Activated CD8-positive, alpha-beta T cell treated with anti-CD3 and anti-CD28 coated beads for 36 hours (primary cell): Measurements from ENCODE around the gene MINPP1. TPM values are rescaled to one million over a fixed set of nuclear protein-coding genes. Genes with fewer than 3 reads are reported as not detected.
"Not testable (repeated sequence)": the region's sequence is repeated elsewhere in the genome, so short reads cannot be mapped to it uniquely, and the experiment has no call there.

Experiments used
- ATAC-seq: fragments of 200-7000 bp; cut with Tn5 transposase; one replicate; pipeline ENCODE4 v1.10.0; 2021; ENCODE audit warnings: mild to moderate bottlenecking, moderate library complexity
- CTCF ChIA-PET: fragments of 350-600 bp; sonication (Branson Sonifier 250); formaldehyde crosslinking; loops from one replicate; lab custom pipeline; 2021; ENCODE audit warnings: antibody characterized with exemption; lab: Charles Lee
- POLR2A ChIA-PET: fragments of 350-600 bp; sonication (Branson Sonifier 250); formaldehyde crosslinking; loops from one replicate; lab custom pipeline; 2021; ENCODE audit warnings: antibody characterized with exemption; lab: Charles Lee
- DNase-seq: peaks from one replicate; pipeline ENCODE4 v3.0.0-alpha.2; 2020
- H3K27ac Mint-ChIP-seq: one replicate; pipeline ENCODE4 v1.8.0; 2021; ENCODE audit warnings: mild to moderate bottlenecking, mixed read lengths
- H3K27me3 Mint-ChIP-seq: one replicate; pipeline ENCODE4 v1.8.0; 2021; ENCODE audit warnings: mixed read lengths
- H3K36me3 Mint-ChIP-seq: one replicate; pipeline ENCODE4 v1.8.0; 2021; ENCODE audit warnings: low read depth, mixed read lengths
- H3K4me1 Mint-ChIP-seq: one replicate; pipeline ENCODE4 v1.8.0; 2021; ENCODE audit warnings: low read depth, mixed read lengths
- H3K4me3 Mint-ChIP-seq: one replicate; pipeline ENCODE4 v1.8.0; 2021; ENCODE audit warnings: mild to moderate bottlenecking, moderate library complexity, mixed read lengths
- H3K9me3 Mint-ChIP-seq: one replicate; pipeline ENCODE4 v1.8.0; 2021; ENCODE audit warnings: mixed read lengths
- CTCF ChIP-seq: fragments of 200-600 bp; IDR thresholded peaks from one replicate; pipeline ENCODE4 v1.8.0; 2022; ENCODE audit warnings: antibody characterized with exemption, mild to moderate bottlenecking
- intact Hi-C: fragments of 100-400 bp; cut with micrococcal nuclease; formaldehyde crosslinking; loops from one replicate; pipeline ENCODE4 v1.10.0; 2022
- total RNA-seq, 2 experiments: library from RNA; stranded (reverse); gene quantifications; one replicate each; pipeline ENCODE4 v1.2.3, GENCODE V29; 2021

The MINPP1 gene
- total RNA-seq: 1 to 10 TPM; 6.0 to 7.1 TPM

GRCh38 chr10:87504640-87505365 is at the start of gene MINPP1:
MINPP1 (plus strand) TSS chr10:87504893; CDS start chr10:87504916, 23 bp downstream.
- Mint-ChIP-seq H3K4me1 (peaks cover 32% of the 10 kb centered on the region), H3K4me3 (peak within 1 kb of the TSS; percentile 79), H3K27ac (peak within 1 kb of the TSS; percentile 84), H3K9me3 (no peaks in the 10 kb centered on the region), H3K27me3 (no peaks in the 10 kb centered on the region), H3K36me3 (peaks cover 11% of the 10 kb centered on the region)
- CTCF ChIA-PET: interaction anchor here (1.0 to 1.7 kb wide), 4 partner anchors 9 to 228 kb away, joined by 3 to 5 read pairs (median 4); no protein-coding TSS in a partner anchor
- DNase-seq (peak; percentile 95), ATAC-seq (peak; percentile 90)
- intact Hi-C loops: no loop called here
- POLR2A ChIA-PET: interaction anchor here (1.4 to 1.5 kb wide), 2 partner anchors 13 to 408 kb away, joined by 3 to 4 read pairs; no protein-coding TSS in a partner anchor
- TF ChIP-seq CTCF: no peak

GRCh38 chr10:87456586-87457220 is 48.0 kb upstream of the MINPP1 start:
- POLR2A ChIA-PET, H3K4me1 Mint-ChIP-seq, CTCF ChIA-PET: not testable (repeated sequence)

GRCh38 chr10:87461751-87462150 is 42.9 kb upstream of the MINPP1 start:
- intact Hi-C loops, H3K4me3 Mint-ChIP-seq, H3K27ac Mint-ChIP-seq, POLR2A ChIA-PET, DNase-seq, ATAC-seq, H3K9me3 Mint-ChIP-seq, H3K36me3 Mint-ChIP-seq, CTCF ChIA-PET, H3K27me3 Mint-ChIP-seq, H3K4me1 Mint-ChIP-seq: not testable (repeated sequence)

More at GRCh38 chr10:87456586-87457220, 48.0 kb upstream of the MINPP1 start:
- intact Hi-C loops, H3K27ac Mint-ChIP-seq, H3K4me3 Mint-ChIP-seq, ATAC-seq, H3K36me3 Mint-ChIP-seq, DNase-seq, H3K9me3 Mint-ChIP-seq, H3K27me3 Mint-ChIP-seq: not testable (repeated sequence)

GRCh38 chr10:87466849-87467248 is 37.8 kb upstream of the MINPP1 start:
- DNase-seq, POLR2A ChIA-PET, H3K27me3 Mint-ChIP-seq, H3K27ac Mint-ChIP-seq, intact Hi-C loops, H3K4me3 Mint-ChIP-seq, H3K36me3 Mint-ChIP-seq, H3K9me3 Mint-ChIP-seq, ATAC-seq, CTCF ChIA-PET, H3K4me1 Mint-ChIP-seq: not testable (repeated sequence)

GRCh38 chr10:87488733-87489132 is 16.0 kb upstream of the MINPP1 start:
- H3K4me3 Mint-ChIP-seq, CTCF ChIA-PET, H3K4me1 Mint-ChIP-seq, H3K27me3 Mint-ChIP-seq, H3K27ac Mint-ChIP-seq, intact Hi-C loops, DNase-seq, H3K36me3 Mint-ChIP-seq, H3K9me3 Mint-ChIP-seq, ATAC-seq, POLR2A ChIA-PET: not testable (repeated sequence)

- H3K36me3 Mint-ChIP-seq, DNase-seq, H3K27ac Mint-ChIP-seq, H3K27me3 Mint-ChIP-seq, ATAC-seq, H3K9me3 Mint-ChIP-seq, intact Hi-C loops, POLR2A ChIA-PET, H3K4me1 Mint-ChIP-seq, H3K4me3 Mint-ChIP-seq, CTCF ChIA-PET: not testable (repeated sequence)
Observed at GRCh38 chr10:87490285-87490684, 14.4 kb upstream of the MINPP1 start.

GRCh38 chr10:87492450-87492849 is 12.2 kb upstream of the MINPP1 start:
- DNase-seq, H3K4me1 Mint-ChIP-seq, H3K9me3 Mint-ChIP-seq, H3K27ac Mint-ChIP-seq, ATAC-seq, H3K4me3 Mint-ChIP-seq, CTCF ChIA-PET, H3K27me3 Mint-ChIP-seq, H3K36me3 Mint-ChIP-seq, intact Hi-C loops, POLR2A ChIA-PET: not testable (repeated sequence)

GRCh38 chr10:87495446-87495845 is 9.2 kb upstream of the MINPP1 start:
- ATAC-seq, H3K4me1 Mint-ChIP-seq: not testable (repeated sequence)

GRCh38 chr10:87497386-87497785 is 7.3 kb upstream of the MINPP1 start:
- H3K36me3 Mint-ChIP-seq, POLR2A ChIA-PET, H3K27me3 Mint-ChIP-seq, ATAC-seq, intact Hi-C loops, CTCF ChIA-PET, H3K27ac Mint-ChIP-seq, H3K9me3 Mint-ChIP-seq, DNase-seq, H3K4me1 Mint-ChIP-seq, H3K4me3 Mint-ChIP-seq: not testable (repeated sequence)

More at GRCh38 chr10:87495446-87495845, 9.2 kb upstream of the MINPP1 start:
- CTCF ChIA-PET, DNase-seq, intact Hi-C loops, H3K4me3 Mint-ChIP-seq, H3K27me3 Mint-ChIP-seq, H3K27ac Mint-ChIP-seq, H3K9me3 Mint-ChIP-seq, POLR2A ChIA-PET, H3K36me3 Mint-ChIP-seq: not testable (repeated sequence)

- H3K27me3 Mint-ChIP-seq, H3K4me3 Mint-ChIP-seq, DNase-seq, CTCF ChIA-PET, H3K4me1 Mint-ChIP-seq, POLR2A ChIA-PET, ATAC-seq, H3K36me3 Mint-ChIP-seq, intact Hi-C loops, H3K27ac Mint-ChIP-seq, H3K9me3 Mint-ChIP-seq: not testable (repeated sequence)
Observed at GRCh38 chr10:87498106-87498789, 6.4 kb upstream of the MINPP1 start.
